Mucosa of descending colon (tissue), 3 donors: Measurements from ENCODE around the gene TMEFF2. TPM values are rescaled to one million over a fixed set of nuclear protein-coding genes. Genes with fewer than 3 reads are reported as not detected.
A peak's percentile ranks its signal among the peaks of the same experiment; 100 is the strongest.

ENCODE experiments used
- ATAC-seq: fragments of 200-7000 bp; cut with Tn5 transposase; one replicate; pipeline ENCODE4 v1.9.1; 2020; ENCODE audit warnings: mild to moderate bottlenecking, moderate library complexity
- DNase-seq, 3 donors: peaks; one replicate each; pipeline ENCODE4 v3.0.0-alpha.2; 2020
- H3K36me3 ChIP-seq: fragments of 200-600 bp; one replicate; pipeline ENCODE4 v1.8.0; 2021; ENCODE audit warnings: low read depth, mild to moderate bottlenecking
- H3K4me1 ChIP-seq: fragments of 200-600 bp; one replicate; pipeline ENCODE4 v1.8.0; 2021; ENCODE audit warnings: low read depth, mild to moderate bottlenecking
- H3K4me3 ChIP-seq: fragments of 200-600 bp; one replicate; pipeline ENCODE4 v1.8.0; 2021; ENCODE audit warnings: mild to moderate bottlenecking
- H3K9me3 ChIP-seq: fragments of 200-600 bp; one replicate; pipeline ENCODE4 v1.8.0; 2021; ENCODE audit warnings: mild to moderate bottlenecking
- intact Hi-C, 2 donors: fragments of 100-400 bp; cut with DNase I in 1 of 2; cut with micrococcal nuclease in 1 of 2; formaldehyde crosslinking; loops; one replicate each; pipeline versions ENCODE4 v1.11.0 to v1.11.1; 2022; cut with DNase I, micrococcal nuclease
- total RNA-seq, 3 donors: library from RNA; stranded (reverse); fragmentation: NEBNext Ultra II Directional in 2 of 3; extraction: Animal tissue kit (Norgen Biotek cat#: 25700) in 2 of 3; gene quantifications; one replicate each; pipeline versions ENCODE4 v1.2.1 to v1.2.4, GENCODE V29; 2021 to 2023
- TF ChIP-seq, protein P1 (sequence below): fragments of 200-600 bp; IDR thresholded peaks from one replicate; pipeline ENCODE4 v1.8.0; 2022; ENCODE audit warnings: antibody characterized with exemption, mild to moderate bottlenecking
- donor health status: DM: no; HTN: no; CAD: no; lungs with moderate emphysema.
- donor health status: DM: no; HTN: no; CAD: no.
- donor health status: DM: no; HTN: yes; CAD: no.

The TMEFF2 gene
- total RNA-seq, 3 donors from 2014 or later: 0.31 to 1.0 TPM; not detected in 1

DNA sequence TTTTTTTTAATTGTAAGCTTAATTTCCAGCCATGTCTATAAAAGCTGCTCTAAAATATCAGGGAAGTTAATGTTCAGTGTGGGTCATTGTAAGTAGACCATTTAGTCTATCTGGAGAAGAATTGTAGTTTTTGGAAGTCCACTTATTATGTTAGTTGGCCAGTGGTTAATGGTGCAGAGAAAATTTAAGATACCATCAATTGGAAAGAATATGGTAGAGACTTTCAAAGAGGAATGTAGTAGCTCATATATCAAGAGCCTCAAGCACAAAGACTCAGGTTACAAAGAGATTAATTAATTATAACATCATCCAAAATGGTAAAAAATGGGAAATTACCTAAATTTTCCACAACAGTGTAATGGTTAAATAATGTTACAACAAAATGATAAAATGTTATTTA is 220.1 kb downstream of the TMEFF2 start:
- TF ChIP-seq, protein P1, sequence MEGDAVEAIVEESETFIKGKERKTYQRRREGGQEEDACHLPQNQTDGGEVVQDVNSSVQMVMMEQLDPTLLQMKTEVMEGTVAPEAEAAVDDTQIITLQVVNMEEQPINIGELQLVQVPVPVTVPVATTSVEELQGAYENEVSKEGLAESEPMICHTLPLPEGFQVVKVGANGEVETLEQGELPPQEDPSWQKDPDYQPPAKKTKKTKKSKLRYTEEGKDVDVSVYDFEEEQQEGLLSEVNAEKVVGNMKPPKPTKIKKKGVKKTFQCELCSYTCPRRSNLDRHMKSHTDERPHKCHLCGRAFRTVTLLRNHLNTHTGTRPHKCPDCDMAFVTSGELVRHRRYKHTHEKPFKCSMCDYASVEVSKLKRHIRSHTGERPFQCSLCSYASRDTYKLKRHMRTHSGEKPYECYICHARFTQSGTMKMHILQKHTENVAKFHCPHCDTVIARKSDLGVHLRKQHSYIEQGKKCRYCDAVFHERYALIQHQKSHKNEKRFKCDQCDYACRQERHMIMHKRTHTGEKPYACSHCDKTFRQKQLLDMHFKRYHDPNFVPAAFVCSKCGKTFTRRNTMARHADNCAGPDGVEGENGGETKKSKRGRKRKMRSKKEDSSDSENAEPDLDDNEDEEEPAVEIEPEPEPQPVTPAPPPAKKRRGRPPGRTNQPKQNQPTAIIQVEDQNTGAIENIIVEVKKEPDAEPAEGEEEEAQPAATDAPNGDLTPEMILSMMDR: no peak
- H3K4me1 ChIP-seq: no peaks in the 10 kb centered on the region
- DNase-seq (no peak), ATAC-seq (no peak)
- H3K4me3 ChIP-seq: no peak overlapping the region
- no peaks in the 10 kb centered on the region for H3K9me3 ChIP-seq
- H3K36me3 ChIP-seq: no peaks in the 10 kb centered on the region
- intact Hi-C loops: no loop called here

DNA sequence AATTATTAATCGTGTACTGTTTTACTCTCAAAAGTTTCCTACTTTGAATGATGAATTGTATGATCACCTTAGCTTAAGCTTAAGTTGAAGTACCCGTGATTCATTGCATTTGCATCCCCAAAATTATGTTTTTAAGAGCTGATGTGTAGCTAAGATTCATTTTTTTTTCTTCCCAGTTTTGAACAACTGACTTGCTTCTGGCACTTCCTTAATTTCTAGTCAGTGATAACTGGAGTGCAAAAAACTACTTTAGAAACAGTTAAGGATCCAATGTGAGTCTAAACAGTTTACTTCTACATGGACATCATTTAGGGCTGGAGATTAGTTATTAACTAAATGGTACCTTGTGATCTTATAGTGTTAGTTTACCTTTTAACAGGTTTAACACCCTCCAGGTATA is 223.9 kb downstream of the TMEFF2 start:
- TF ChIP-seq, protein P1: no peak
- Histone ChIP-seq H3K36me3 (no peaks in the 10 kb centered on the region), H3K4me3 (no peak overlapping the region), H3K9me3 (no peaks in the 10 kb centered on the region), H3K4me1 (no peaks in the 10 kb centered on the region)
- intact Hi-C loops: no loop called here
- ATAC-seq: no peak
- no peak for DNase-seq

DNA sequence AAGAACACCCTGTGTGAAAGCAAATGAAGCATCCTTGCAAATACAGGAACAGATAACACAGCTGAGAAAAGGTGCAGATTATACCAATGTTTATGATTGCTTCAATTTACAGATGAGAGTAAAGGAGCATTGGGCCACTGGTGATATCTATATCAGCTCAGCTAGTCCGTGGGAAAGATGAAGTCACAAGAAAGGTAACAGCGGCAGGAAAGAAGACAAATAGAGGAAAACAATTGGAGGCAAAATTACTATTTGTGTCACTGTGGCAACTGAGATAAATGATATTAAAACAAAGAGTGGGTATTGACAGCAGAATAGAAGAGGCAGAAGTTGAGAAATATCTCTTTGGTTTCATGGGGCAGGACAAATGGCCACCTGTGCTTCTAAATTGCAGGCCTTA is 226.6 kb downstream of the TMEFF2 start:
- no peaks in the 10 kb centered on the region for H3K36me3 ChIP-seq
- no peaks in the 10 kb centered on the region for H3K9me3 ChIP-seq
- ATAC-seq (no peak), DNase-seq (no peak)
- TF ChIP-seq, protein P1: no peak
- no peak overlapping the region for H3K4me3 ChIP-seq
- no peaks in the 10 kb centered on the region for H3K4me1 ChIP-seq
- intact Hi-C loops: no loop called here

DNA sequence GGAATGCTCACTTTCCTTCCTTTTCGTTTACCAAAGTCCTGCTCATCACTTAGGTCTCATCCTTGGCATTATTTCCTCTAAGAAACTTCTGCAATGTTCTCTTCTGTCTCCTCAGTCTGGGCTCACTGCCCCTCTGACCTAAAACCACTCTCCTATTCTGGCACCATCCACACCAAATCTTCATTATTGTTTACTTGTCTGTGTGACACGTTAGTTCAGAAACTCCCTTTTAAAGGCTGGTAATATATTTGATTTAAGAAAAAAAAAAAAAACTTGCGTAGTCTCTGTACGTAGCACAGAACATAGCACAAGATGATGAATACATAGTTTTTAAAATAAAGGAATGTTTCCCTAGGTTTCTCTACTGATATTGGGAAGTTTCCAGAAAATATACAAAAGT is 229.0 kb downstream of the TMEFF2 start:
- Histone ChIP-seq H3K4me1 (no peaks in the 10 kb centered on the region), H3K9me3 (no peaks in the 10 kb centered on the region), H3K36me3 (no peaks in the 10 kb centered on the region), H3K4me3 (no peak overlapping the region)
- intact Hi-C loops: no loop called here
- TF ChIP-seq, protein P1: no peak
- DNase-seq: no peak
- ATAC-seq: no peak

DNA sequence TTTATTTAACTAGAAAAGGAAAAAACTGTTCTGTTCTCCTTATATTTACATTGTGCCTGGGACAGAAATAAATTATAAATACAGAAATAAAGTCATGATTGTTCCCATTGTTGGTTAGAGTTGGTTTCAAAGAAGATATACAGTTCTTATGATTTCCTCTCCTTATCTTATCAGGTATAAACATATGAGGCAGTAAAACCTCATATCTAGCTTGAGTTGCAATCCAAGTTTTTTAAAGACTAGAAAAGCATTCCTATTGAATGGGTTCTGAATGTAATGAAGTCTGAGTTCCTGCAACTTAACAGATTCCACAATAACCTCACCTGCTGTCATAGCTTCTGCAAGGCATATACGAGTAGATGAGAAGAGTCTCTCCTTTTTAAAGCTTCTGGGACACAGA is 233.2 kb downstream of the TMEFF2 start:
- DNase-seq (no peak), ATAC-seq (peak; percentile 78)
- no peaks in the 10 kb centered on the region for H3K9me3 ChIP-seq
- intact Hi-C loops: no loop called here
- no peaks in the 10 kb centered on the region for H3K36me3 ChIP-seq
- H3K4me3 ChIP-seq: no peak overlapping the region
- no peaks in the 10 kb centered on the region for H3K4me1 ChIP-seq
- TF ChIP-seq, protein P1: no peak

DNA sequence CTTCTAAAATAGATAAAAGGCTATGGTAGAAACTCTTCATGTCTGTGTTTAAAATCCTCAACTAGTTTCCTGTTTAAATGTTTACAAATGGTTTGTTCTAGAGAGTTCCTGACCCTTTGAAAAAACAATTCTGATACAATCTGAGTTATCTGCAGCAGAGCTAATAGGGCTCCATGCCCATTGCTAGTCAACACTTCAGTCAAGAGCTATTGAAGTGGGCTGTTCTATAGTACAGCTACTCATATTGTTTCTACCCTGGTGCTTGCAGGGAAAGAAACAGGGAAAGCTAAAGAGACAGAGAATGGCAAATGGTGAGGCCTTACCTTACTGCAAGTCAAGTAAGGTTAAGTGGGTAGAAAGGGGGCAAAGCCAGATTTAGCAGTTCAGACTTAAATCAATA is 235.5 kb downstream of the TMEFF2 start:
- TF ChIP-seq, protein P1: no peak
- Histone ChIP-seq H3K36me3 (no peaks in the 10 kb centered on the region), H3K4me3 (no peak overlapping the region), H3K9me3 (no peaks in the 10 kb centered on the region), H3K4me1 (no peaks in the 10 kb centered on the region)
- DNase-seq (no peak), ATAC-seq (no peak)
- intact Hi-C loops: no loop called here
